HCT116 (cell line): ENCODE results near the gene TEKT5.

Experiments
- CEBPB ChIP-seq: IDR thresholded peaks from 2 replicates; pipeline ENCODE4 v1.6.1; 2012; ENCODE audit warnings: low read depth
- EZH2 ChIP-seq: fragments of 200-600 bp; sonication (generic); IDR thresholded peaks from 2 replicates; pipeline ENCODE4 v1.6.1; 2017; ENCODE audit warnings: antibody characterized with exemption, mixed run types
- EZH2phosphoT487 ChIP-seq: fragments of 200-600 bp; IDR thresholded peaks from 2 replicates; pipeline ENCODE4 v1.6.1; 2018; ENCODE audit warnings: antibody characterized with exemption, borderline replicate concordance
- JUND ChIP-seq: IDR thresholded peaks from 2 replicates; pipeline ENCODE4 v1.6.1; 2012
- POLR2A ChIP-seq: IDR thresholded peaks from 2 replicates; pipeline ENCODE4 v1.7.0; 2011; ENCODE audit warnings: borderline replicate concordance; ENCODE audit not compliant: insufficient read depth, insufficient read length; ENCODE audit errors: extremely low read depth
- POLR2AphosphoS5 ChIP-seq: IDR thresholded peaks from 2 replicates; pipeline ENCODE4 v1.6.1; 2011; ENCODE audit warnings: mild to moderate bottlenecking, low read depth, low read length, moderate library complexity
- RAD21 ChIP-seq: IDR thresholded peaks from 2 replicates; pipeline ENCODE4 v1.6.1; 2012; ENCODE audit warnings: low read depth, mild to moderate bottlenecking
- SIN3A ChIP-seq: IDR thresholded peaks from 2 replicates; pipeline ENCODE4 v1.6.1; 2012; ENCODE audit warnings: low read depth
- SRF ChIP-seq: IDR thresholded peaks from 2 replicates; pipeline ENCODE4 v1.6.1; 2012; ENCODE audit warnings: low read depth
- YY1 ChIP-seq: IDR thresholded peaks from 2 replicates; pipeline ENCODE4 v1.6.1; 2011; ENCODE audit warnings: low read length, low read depth, moderate library complexity, mild to moderate bottlenecking; ENCODE audit not compliant: insufficient replicate concordance; ENCODE audit errors: extremely low read depth
- ZFX ChIP-seq: fragments of 450-650 bp; IDR thresholded peaks from 2 replicates; pipeline ENCODE4 v1.6.1; 2017
- ZNF274 ChIP-seq: fragments of 200-500 bp; sonication (Bioruptor generic); IDR thresholded peaks from 2 replicates; pipeline ENCODE4 v1.6.1; 2014; ENCODE audit warnings: mild to moderate bottlenecking, low read depth, low read length, inconsistent platforms
- TF ChIP-seq, protein P1 (sequence below), 3 experiments: fragments of 200-600 bp in 1 of 3; sonication (generic) in 1 of 3; IDR thresholded peaks in 2 of 3; conservative IDR thresholded peaks in 1 of 3; 2 replicates each; pipeline ENCODE4 v1.5.1; 2012 to 2017; ENCODE audit warnings: low read depth in 2 of 3, low read length in 2 of 3, antibody characterized with exemption in 1 of 3, borderline replicate concordance in 1 of 3, control low read depth in 1 of 3, mild to moderate bottlenecking in 1 of 3, mixed read lengths in 1 of 3, mixed run types in 1 of 3, moderate library complexity in 1 of 3; ENCODE audit not compliant: insufficient read depth in 1 of 3
- TF ChIP-seq, protein P2 (sequence below): IDR thresholded peaks from 2 replicates; pipeline ENCODE4 v1.6.1; 2012; ENCODE audit warnings: low read depth

DNA sequence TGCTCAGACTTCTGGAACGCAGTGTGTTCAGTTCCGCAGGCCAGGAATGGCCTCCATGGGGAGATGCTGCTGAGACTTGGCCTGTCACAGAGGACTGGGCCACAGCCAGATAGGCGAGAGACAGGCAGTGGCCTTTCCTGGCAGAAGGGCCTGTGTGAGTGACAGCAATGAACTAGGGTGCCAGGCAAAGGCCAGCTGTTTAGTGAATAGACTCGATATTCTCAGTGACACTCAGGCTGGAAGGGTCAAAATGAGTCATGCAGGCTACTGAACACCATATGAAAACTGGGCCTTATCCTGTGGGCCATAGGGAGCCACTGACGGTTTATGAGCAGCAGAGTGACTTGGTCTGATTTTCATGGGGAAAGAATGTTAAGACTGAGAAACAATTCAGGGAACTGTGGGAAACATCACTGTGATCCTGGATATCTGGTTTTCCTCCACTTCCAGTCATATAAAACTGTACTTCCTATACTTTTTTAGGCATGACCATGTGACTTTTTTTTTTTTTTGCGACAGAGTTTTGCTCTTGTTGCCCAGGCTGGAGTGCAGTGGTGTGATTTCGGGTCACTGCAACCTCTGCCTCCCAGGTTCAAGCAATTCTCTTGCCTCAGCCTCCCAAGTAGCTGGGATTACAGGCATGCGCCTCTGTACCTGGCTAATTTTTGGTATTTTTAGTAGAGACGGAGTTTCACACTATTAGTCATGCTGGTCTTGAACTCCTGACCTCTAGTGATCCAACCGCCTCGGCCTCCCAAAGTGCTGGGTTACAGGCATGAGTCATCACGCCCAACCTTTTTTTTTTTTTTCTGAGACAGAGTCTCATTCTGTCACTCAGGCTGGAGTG is 43.7 kb upstream of the TEKT5 start:
- TF ChIP-seq, protein P1, sequence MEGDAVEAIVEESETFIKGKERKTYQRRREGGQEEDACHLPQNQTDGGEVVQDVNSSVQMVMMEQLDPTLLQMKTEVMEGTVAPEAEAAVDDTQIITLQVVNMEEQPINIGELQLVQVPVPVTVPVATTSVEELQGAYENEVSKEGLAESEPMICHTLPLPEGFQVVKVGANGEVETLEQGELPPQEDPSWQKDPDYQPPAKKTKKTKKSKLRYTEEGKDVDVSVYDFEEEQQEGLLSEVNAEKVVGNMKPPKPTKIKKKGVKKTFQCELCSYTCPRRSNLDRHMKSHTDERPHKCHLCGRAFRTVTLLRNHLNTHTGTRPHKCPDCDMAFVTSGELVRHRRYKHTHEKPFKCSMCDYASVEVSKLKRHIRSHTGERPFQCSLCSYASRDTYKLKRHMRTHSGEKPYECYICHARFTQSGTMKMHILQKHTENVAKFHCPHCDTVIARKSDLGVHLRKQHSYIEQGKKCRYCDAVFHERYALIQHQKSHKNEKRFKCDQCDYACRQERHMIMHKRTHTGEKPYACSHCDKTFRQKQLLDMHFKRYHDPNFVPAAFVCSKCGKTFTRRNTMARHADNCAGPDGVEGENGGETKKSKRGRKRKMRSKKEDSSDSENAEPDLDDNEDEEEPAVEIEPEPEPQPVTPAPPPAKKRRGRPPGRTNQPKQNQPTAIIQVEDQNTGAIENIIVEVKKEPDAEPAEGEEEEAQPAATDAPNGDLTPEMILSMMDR (IDR thresholded peaks at IDR 0.05 in 2 of 3, conservative IDR thresholded peaks at IDR 0.05 in 1 of 3; ENCODE audit: borderline replicate concordance in 1 of 3, insufficient read depth in 1 of 3, low read depth in 2 of 3, low read length in 2 of 3): no peak
- TF ChIP-seq EZH2phosphoT487 (no peak), POLR2A (no peak), EZH2 (no peak), ZNF274 (no peak), SIN3A (no peak), SRF (no peak), RAD21 (no peak), ZFX (no peak), CEBPB (no peak), POLR2AphosphoS5 (peak; percentile 22; the same call in 1 of the 2 replicates), YY1 (no peak), JUND (peak; percentile 85)
- TF ChIP-seq, protein P2, sequence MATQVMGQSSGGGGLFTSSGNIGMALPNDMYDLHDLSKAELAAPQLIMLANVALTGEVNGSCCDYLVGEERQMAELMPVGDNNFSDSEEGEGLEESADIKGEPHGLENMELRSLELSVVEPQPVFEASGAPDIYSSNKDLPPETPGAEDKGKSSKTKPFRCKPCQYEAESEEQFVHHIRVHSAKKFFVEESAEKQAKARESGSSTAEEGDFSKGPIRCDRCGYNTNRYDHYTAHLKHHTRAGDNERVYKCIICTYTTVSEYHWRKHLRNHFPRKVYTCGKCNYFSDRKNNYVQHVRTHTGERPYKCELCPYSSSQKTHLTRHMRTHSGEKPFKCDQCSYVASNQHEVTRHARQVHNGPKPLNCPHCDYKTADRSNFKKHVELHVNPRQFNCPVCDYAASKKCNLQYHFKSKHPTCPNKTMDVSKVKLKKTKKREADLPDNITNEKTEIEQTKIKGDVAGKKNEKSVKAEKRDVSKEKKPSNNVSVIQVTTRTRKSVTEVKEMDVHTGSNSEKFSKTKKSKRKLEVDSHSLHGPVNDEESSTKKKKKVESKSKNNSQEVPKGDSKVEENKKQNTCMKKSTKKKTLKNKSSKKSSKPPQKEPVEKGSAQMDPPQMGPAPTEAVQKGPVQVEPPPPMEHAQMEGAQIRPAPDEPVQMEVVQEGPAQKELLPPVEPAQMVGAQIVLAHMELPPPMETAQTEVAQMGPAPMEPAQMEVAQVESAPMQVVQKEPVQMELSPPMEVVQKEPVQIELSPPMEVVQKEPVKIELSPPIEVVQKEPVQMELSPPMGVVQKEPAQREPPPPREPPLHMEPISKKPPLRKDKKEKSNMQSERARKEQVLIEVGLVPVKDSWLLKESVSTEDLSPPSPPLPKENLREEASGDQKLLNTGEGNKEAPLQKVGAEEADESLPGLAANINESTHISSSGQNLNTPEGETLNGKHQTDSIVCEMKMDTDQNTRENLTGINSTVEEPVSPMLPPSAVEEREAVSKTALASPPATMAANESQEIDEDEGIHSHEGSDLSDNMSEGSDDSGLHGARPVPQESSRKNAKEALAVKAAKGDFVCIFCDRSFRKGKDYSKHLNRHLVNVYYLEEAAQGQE: no peak
